Upper lobe of right lung (tissue), 1 donor: Measurements from ENCODE around the gene MISP. TPM values are rescaled to one million over a fixed set of nuclear protein-coding genes. Genes with fewer than 3 reads are reported as not detected.

Experiments used
- ATAC-seq: fragments of 200-7000 bp; cut with Tn5 transposase; one replicate; pipeline ENCODE4 v1.9.1; 2020; ENCODE audit warnings: mild to moderate bottlenecking, moderate library complexity
- DNase-seq: peaks from one replicate; pipeline ENCODE4 v3.0.0-alpha.2; 2020
- H3K27ac ChIP-seq: fragments of 200-600 bp; one replicate; pipeline ENCODE4 v1.8.0; 2022
- H3K27me3 ChIP-seq: fragments of 200-600 bp; one replicate; pipeline ENCODE4 v1.8.0; 2022; ENCODE audit warnings: mild to moderate bottlenecking
- H3K36me3 ChIP-seq: fragments of 200-600 bp; one replicate; pipeline ENCODE4 v1.8.0; 2022
- H3K4me1 ChIP-seq: fragments of 200-600 bp; one replicate; pipeline ENCODE4 v1.8.0; 2022
- H3K4me3 ChIP-seq: fragments of 200-600 bp; one replicate; pipeline ENCODE4 v1.8.0; 2022; ENCODE audit warnings: mild to moderate bottlenecking
- H3K9me3 ChIP-seq: fragments of 200-600 bp; one replicate; pipeline ENCODE4 v1.8.0; 2022
- CTCF ChIP-seq: fragments of 200-600 bp; IDR thresholded peaks from one replicate; pipeline ENCODE4 v1.8.0; 2022; ENCODE audit warnings: antibody characterized with exemption
- intact Hi-C: fragments of 100-400 bp; cut with DNase I; formaldehyde crosslinking; loops from one replicate; pipeline ENCODE4 v1.11.0; 2022
- total RNA-seq: library from RNA; stranded (reverse); fragmentation: NEBNext Ultra II Directional; extraction: Animal tissue kit (Norgen Biotek cat#: 25700); gene quantifications from one replicate; pipeline ENCODE4 v1.2.1, GENCODE V29; 2021
- donor health status: DM: no; HTN: yes; CAD: no; lungs with severe emphysema.

Gene MISP
- total RNA-seq, 1 donor from 2014 or later = 15.9 TPM

GRCh38 chr19:754530-754929 lies 3.6 kb downstream of the MISP start:
- H3K4me1 ChIP-seq = peaks cover 4% of the 10 kb centered on the region
- ATAC-seq (no peak), DNase-seq (no peak)
- intact Hi-C loops = no loop called here
- H3K27me3 ChIP-seq = no peaks in the 10 kb centered on the region
- no peak overlapping the region for H3K4me3 ChIP-seq
- H3K36me3 ChIP-seq = no peaks in the 10 kb centered on the region
- H3K9me3 ChIP-seq = no peaks in the 10 kb centered on the region
- no peak overlapping the region for H3K27ac ChIP-seq
- no peak for TF ChIP-seq CTCF

- Histone ChIP-seq H3K4me1 (peaks cover 4% of the 10 kb centered on the region), H3K27ac (no peak overlapping the region), H3K4me3 (no peak overlapping the region), H3K9me3 (no peaks in the 10 kb centered on the region), H3K27me3 (no peaks in the 10 kb centered on the region), H3K36me3 (no peaks in the 10 kb centered on the region)
- ATAC-seq = no peak
- no peak for DNase-seq
- no peak for TF ChIP-seq CTCF
- intact Hi-C loops = no loop called here
These were observed 4.2 kb downstream of the MISP start for GRCh38 chr19:755063-755462.

- no peak for TF ChIP-seq CTCF
- ATAC-seq = no peak
- Histone ChIP-seq H3K9me3 (no peaks in the 10 kb centered on the region), H3K27me3 (no peaks in the 10 kb centered on the region), H3K36me3 (no peaks in the 10 kb centered on the region), H3K4me3 (no peak overlapping the region), H3K27ac (no peak overlapping the region), H3K4me1 (peaks cover 4% of the 10 kb centered on the region)
- no peak for DNase-seq
- intact Hi-C loops = no loop called here
These were observed 5.3 kb downstream of the MISP start for GRCh38 chr19:756236-756635.

GRCh38 chr19:756821-757688 lies 6.1 kb downstream of the MISP start:
- no peak for DNase-seq
- H3K27me3 ChIP-seq = no peaks in the 10 kb centered on the region
- no peak for TF ChIP-seq CTCF
- intact Hi-C loops = no loop called here
- H3K27ac ChIP-seq = no peak overlapping the region
- H3K4me1 ChIP-seq = peaks cover 4% of the 10 kb centered on the region
- ATAC-seq = no peak
- no peak overlapping the region for H3K4me3 ChIP-seq
- H3K36me3 ChIP-seq = no peaks in the 10 kb centered on the region
- H3K9me3 ChIP-seq = no peaks in the 10 kb centered on the region

GRCh38 chr19:757811-758668 lies 7.1 kb downstream of the MISP start:
- H3K4me3 ChIP-seq = no peak overlapping the region
- no peak overlapping the region for H3K27ac ChIP-seq
- ATAC-seq (no peak), DNase-seq (no peak)
- H3K4me1 ChIP-seq = peaks cover 4% of the 10 kb centered on the region
- intact Hi-C loops = no loop called here
- TF ChIP-seq CTCF = no peak
- no peaks in the 10 kb centered on the region for H3K27me3 ChIP-seq
- no peaks in the 10 kb centered on the region for H3K36me3 ChIP-seq
- no peaks in the 10 kb centered on the region for H3K9me3 ChIP-seq
